Measurements from ENCODE around the gene FAM72D.
"Not testable (repeated sequence)": the region's sequence is repeated elsewhere in the genome, so short reads cannot be mapped to it uniquely, and the experiment has no call there.

FAM72D gene

GRCh38 chr1:145082483-145083255 is 13.1 kb upstream of the FAM72D start:
- DNase-seq (ENCODE audit: low read depth in 2 of 2) = not testable (repeated sequence)

DNA sequence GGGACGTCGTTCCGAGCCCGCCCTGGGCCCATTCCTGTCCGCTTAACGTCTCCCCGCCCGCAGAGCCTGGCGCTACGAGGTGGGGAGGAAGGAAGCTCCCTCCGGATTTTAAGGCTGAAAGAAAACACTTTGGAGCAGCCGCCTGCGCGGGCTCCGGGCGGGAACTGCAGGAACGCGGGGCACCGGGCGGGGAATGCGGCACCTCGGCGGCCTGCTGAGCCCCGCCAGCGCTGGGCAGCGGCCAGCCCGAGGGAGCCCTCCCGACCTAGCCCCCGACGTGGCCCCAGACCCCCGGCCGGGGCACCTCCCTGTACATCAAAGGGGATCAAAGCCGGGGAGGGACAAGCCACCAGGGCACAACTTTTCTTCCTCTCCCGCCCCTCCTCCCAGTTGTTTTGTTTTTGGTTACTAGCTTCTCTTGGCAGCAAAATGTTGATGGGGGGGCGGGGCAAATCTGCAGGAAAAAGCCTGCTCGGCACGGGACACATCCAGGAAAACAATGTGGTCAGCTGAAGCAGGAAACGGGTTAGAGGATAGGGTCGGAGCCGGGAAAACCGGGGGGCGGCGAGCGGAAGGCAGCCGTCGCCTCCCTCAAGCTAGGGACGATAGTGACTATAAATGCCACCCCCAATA is 2.1 kb upstream of the FAM72D start:
- not testable (repeated sequence) for DNase-seq (ENCODE audit: low read depth in 2 of 2)

- DNase-seq (ENCODE audit: low read depth in 2 of 2) = not testable (repeated sequence)
Observed at GRCh38 chr1:145094655-145095211, 1.0 kb upstream of the FAM72D start.

GRCh38 chr1:145101725-145102124 is 6.0 kb downstream of the FAM72D start:
- not testable (repeated sequence) for DNase-seq (ENCODE audit: low read depth in 2 of 2)

DNA sequence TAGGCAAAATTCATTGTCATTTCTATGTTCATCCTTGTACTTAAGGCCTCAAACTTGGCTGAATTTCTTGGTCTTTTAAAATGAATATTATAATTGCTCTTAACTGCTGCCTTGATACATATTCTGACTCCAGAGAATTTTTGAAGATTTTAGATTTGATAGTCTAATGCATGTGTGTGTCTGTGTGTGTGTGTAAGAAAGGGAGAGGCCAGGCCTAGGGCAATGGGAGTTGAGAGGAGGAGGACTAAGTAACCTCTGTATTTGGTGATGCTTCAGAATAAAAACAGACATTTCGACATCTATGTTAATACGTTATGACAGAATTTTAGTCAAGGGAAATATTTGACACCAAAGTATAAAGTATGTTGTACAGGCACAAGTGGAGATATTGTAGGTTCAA is 7.5 kb downstream of the FAM72D start:
- not testable (repeated sequence) for DNase-seq (ENCODE audit: low read depth in 2 of 2)

DNA sequence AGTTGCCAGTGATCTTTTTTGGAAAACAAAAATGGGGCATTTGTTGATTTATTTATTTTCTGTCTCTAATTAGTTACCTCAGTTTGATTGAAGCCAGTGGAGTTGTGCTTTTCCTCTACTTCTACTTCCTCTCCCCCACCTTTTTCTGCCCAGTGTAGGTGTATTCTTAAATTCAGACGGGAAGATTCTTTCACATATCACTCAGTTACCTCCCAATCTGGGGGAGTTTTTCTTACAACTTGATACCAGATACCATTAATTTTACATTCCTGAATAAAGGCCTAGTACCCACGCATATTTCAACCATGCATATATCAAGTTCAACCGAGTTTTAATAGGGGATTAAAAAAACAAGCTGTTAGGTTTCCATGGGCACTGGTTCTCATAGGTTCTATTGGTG is 15.9 kb downstream of the FAM72D start:
- DNase-seq (ENCODE audit: low read depth in 2 of 2) = not testable (repeated sequence)

GRCh38 chr1:145112703-145113102 is 16.9 kb downstream of the FAM72D start:
- DNase-seq (ENCODE audit: low read depth in 2 of 2) = not testable (repeated sequence)

DNA sequence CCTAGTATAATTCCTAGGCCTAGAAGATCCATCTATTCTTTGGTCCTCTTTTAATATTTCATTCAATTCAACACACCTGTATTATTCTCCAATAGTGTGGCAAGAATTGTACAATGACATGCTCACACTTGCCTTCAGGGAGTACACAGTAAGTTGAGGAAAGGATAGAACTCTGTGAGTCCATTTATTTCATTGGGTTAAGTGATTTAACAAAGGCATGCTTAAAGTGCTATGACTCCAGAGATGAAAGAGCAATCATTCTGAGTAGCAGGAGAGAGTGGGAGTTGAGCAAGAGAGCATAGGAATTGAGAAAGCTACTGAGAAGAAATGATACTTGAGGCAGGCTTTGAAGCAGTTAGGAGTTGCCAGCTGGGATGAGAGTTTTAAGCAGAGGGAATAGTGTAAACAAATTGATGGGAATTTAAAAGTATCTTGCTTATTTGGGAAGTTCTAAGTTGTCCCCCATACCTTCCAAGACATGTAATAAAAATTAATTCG is 18.8 kb downstream of the FAM72D start:
- not testable (repeated sequence) for DNase-seq (ENCODE audit: low read depth in 2 of 2)

DNA sequence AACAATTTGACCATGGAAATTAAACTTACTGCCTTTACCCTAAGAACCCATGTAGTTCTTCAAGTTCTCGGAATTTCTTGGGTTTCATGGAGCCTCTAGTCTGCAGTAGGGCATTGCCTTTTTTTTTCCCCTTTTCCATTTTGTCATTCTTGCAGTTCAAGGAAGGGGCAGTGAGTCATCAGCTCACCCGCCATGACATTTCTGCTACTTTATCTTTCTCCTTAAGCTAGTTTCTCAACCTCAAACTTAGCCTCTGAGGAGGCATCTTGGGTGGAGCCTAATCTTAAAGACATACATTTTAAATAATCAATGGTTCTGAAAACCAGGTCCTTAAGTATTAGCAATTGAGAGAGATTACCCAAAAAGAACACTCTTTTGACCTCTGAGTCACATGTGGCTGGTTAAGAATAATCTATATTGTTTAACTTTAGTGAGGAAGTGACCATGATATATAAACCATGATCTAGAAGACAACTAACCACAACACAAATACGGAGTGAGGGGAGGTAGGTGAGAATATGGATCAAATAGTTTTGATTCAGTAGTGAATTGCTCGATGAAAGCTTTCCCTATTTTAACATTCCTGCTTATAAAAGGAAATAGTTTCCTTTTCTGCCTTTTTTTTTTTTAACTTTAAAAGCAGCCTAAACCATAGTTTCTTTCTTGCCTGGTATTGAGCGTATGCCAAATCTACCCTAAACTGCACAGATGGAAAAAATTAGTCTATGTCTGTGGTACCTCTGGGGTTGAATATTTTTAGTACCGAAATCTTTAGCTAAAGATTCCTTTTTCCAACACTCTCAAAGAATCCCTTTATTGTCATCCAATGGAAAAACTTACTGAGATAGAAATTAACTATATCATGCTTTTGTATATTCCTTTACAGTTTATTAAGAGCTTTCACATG is 20.1 kb downstream of the FAM72D start:
- DNase-seq (ENCODE audit: low read depth in 2 of 2) = not testable (repeated sequence)

GRCh38 chr1:145119842-145120241 is 24.1 kb downstream of the FAM72D start:
- DNase-seq (ENCODE audit: low read depth in 2 of 2) = not testable (repeated sequence)

DNA sequence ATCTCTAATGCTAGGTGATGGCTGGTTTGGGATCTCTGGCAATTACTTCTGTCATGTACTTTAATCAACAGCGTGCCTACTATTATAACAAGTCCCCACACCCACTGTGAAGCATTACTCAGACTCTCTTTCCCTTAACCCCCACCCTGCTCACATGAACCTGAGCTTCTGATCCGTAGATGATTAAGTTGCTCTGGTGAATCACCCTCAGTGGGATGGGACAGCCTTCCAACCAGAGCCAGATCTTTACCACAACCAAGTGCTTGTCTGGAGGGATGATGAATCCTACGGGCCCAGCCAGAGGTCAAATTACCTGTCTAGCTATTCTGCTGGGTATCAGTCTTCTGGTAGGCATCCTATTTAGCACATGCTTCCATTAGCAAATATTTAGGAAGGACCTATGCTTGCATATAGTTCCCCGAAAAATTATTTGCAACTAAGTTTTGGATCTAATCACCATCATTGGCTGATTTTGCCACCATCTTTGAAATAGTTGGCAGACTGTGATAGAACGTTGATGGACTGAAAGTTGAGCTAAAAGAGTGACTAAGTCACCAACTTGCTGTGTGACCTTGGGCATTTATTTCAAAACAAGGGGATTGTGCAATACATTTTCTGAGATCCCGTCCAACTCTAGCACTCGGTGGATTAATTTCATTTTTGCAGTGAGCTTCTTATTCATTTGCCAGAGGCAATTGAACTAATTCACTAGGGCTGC is 26.7 kb downstream of the FAM72D start:
- not testable (repeated sequence) for DNase-seq (ENCODE audit: low read depth in 2 of 2)

GRCh38 chr1:145123062-145123395 is 27.3 kb downstream of the FAM72D start:
- not testable (repeated sequence) for DNase-seq (ENCODE audit: low read depth in 2 of 2)

DNA sequence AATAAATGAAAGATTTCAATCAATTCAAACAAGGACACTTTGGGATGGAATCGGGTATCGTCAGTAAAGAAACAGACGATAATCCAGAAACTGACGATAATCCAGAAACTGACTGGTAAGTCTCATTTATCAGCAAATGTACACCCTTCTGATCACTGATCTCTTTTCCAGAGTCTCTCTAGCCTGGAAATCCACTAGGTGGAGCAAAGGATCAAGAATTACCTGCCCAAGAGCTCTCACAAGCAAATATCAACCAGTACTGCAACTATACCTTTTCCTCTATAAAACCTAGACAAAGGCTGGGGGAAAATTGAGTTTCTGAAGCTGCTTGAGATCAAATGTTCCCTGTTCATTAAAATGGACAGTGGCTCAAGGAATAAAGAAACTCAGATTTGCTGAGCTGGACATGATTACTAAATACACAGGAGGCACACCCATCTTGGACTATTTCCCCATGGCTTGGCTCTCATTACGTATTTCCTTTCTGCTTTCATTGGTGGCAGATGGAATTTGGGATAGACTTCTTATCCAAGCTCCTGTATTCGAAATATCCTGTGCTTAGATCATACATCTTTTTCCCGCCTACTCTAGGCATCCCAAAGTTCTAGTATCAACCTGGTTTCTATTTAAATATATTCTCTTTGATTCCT is 28.3 kb downstream of the FAM72D start:
- DNase-seq (ENCODE audit: low read depth in 2 of 2) = not testable (repeated sequence)

DNA sequence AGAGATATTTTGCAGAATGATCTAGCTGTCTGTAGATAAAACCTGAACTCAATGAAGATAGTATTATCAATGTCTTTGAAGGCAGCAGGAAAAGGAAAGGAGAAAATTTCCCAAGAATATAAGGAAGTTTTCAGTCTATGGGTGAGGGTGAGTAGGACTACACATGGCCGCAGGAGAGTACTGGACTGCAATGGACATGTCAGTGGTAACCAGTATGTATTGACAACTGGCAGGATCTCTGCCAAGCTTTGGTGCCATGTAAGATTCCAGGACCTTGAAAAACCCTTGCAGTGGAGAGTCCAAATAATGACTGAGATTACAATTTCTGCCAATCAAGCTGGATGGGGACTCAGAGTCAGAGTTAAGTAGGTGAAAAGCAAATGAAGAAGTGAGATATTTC is 29.3 kb downstream of the FAM72D start:
- not testable (repeated sequence) for DNase-seq (ENCODE audit: low read depth in 2 of 2)

DNA sequence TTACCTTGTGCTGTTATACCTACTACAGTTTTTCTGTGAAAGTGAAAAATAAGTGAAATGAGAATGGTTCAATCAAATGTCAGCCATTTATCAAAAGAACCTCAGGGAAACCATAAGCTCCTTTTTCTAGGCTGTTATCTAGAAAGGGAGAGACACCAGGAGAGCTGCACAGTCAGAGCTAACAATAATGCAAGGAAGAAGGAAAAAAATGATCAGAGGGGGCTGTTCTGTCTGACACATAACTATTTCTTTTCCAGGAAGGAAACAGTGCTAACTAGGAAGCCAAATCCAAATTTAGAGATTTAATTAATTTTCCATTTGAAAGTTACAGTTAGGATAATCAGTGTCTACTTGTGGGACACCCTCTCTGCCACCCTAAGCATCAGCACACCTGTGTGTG is 31.4 kb downstream of the FAM72D start:
- DNase-seq (ENCODE audit: low read depth in 2 of 2) = not testable (repeated sequence)

GRCh38 chr1:145128697-145129469 is 33.1 kb downstream of the FAM72D start:
- not testable (repeated sequence) for DNase-seq (ENCODE audit: low read depth in 2 of 2)

GRCh38 chr1:145134476-145134875 is 38.7 kb downstream of the FAM72D start:
- not testable (repeated sequence) for DNase-seq (ENCODE audit: low read depth in 2 of 2)

DNA sequence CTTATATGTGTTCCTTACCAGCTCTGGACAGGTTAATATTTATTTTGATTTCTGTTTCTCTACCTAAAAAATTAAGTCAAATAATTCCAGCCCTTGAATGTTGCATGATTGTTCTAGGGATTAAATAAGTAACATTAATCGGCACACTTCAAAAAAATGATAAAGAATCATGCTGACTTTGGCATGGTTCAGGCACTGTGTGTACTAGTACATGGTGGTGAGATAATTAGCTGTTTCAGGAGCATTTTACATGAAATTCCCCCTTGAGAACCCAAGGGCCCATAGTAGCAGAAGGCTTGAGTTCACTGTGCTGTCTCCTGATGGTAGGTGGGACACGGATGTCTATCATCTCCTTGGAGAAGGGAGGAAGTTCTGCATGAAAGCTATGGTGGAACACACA is 44.8 kb downstream of the FAM72D start:
- DNase-seq (ENCODE audit: low read depth in 2 of 2) = not testable (repeated sequence)

DNA sequence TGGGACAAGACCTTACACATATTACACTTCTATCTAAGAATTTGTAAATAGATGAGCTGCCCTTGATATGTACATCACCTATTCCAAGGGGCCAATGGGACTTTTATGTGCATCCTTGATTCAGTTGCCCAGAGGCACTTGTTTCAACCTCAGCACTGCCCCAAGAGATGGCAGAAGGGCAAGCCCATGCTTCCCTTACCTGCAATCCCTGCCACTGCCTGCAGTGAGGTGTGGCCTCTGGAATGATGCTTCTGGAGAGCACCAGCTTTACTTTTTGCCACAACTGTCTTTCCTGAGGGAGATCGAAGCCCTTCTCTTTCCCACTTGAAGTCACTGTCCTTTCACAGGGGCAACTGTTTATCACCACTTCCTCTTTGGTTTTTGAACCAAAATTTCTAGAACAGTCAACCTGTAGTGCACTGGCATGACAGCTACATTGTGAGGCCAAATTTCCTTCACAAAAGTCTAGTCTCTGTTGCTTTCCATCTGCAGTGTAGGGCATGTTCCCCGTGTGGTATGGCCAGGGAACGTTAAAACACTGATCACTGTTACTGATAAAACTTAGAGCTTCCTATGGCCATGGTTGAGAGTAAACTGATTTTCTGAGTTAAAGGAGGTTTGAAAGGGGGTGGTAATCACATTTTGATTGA is 48.6 kb downstream of the FAM72D start:
- not testable (repeated sequence) for DNase-seq (ENCODE audit: low read depth in 2 of 2)
